Gastrocnemius medialis (tissue), 4 donors: ENCODE data around the gene THRAP3. TPM values are rescaled to one million over a fixed set of nuclear protein-coding genes. Genes with fewer than 3 reads are reported as not detected.

Experiments
- ATAC-seq, 2 donors: fragments of 150-250 bp; one replicate each; pipeline ENCODE4 v1.9.1; 2016
- DNase-seq, 2 donors: peaks; one replicate each; pipeline ENCODE4 v3.0.0-alpha.2; 2019
- H3K27ac ChIP-seq, 4 donors: fragments of 200-600 bp; sonication (generic); 1 replicate in 1 of 4; 2 replicates in 3 of 4; pipeline ENCODE4 v1.5.1; 2016 to 2018; ENCODE audit warnings: mild to moderate bottlenecking in 2 of 4, moderate library complexity in 1 of 4
- H3K27me3 ChIP-seq, 3 donors: fragments of 200-600 bp; sonication (generic) in 2 of 3; 1 replicate in 1 of 3; 2 replicates in 2 of 3; pipeline versions ENCODE4 v1.5.1 to v1.6.0; 2016 to 2019; ENCODE audit warnings: mild to moderate bottlenecking in 1 of 3, moderate library complexity in 1 of 3
- H3K36me3 ChIP-seq, 2 donors: fragments of 200-600 bp; sonication (generic) in 1 of 2; one replicate each; pipeline ENCODE4 v1.5.1; 2017 to 2018
- H3K4me1 ChIP-seq, 2 donors: fragments of 200-600 bp; sonication (generic) in 1 of 2; one replicate each; pipeline ENCODE4 v1.5.1; 2016 to 2017; ENCODE audit warnings: mild to moderate bottlenecking in 2 of 2
- H3K4me3 ChIP-seq, 4 donors: fragments of 200-600 bp; sonication (generic) in 3 of 4; 1 replicate in 1 of 4; 2 replicates in 3 of 4; pipeline ENCODE4 v1.5.1; 2016 to 2019; ENCODE audit warnings: mild to moderate bottlenecking in 2 of 4
- H3K9me3 ChIP-seq, 3 donors: fragments of 200-600 bp; sonication (generic) in 2 of 3; 1 replicate in 1 of 3; 2 replicates in 2 of 3; pipeline ENCODE4 v1.5.1; 2016 to 2019
- CTCF ChIP-seq, 5 experiments: fragments of 450-650 bp in 3 of 5; fragments of 200-600 bp in 2 of 5; sonication (generic) in 2 of 5; IDR thresholded peaks in 4 of 5; conservative IDR thresholded peaks in 1 of 5; 1 replicate in 4 of 5; 2 replicates in 1 of 5; pipeline ENCODE4 v1.5.1; 2016 to 2019; ENCODE audit warnings: antibody characterized with exemption in 5 of 5, mild to moderate bottlenecking in 3 of 5, moderate library complexity in 3 of 5
- POLR2A ChIP-seq, 2 donors: fragments of 450-650 bp; IDR thresholded peaks; one replicate each; pipeline ENCODE4 v1.6.1; 2017; ENCODE audit warnings: antibody characterized with exemption in 2 of 2, mild to moderate bottlenecking in 2 of 2, moderate library complexity in 2 of 2
- in situ Hi-C, 4 donors: fragments of 200-750 bp; cut with MboI; loops; one replicate each; pipeline versions ENCODE4 v1.15.0 to v1.8.0; 2017; ENCODE audit warnings: low sequenced_read_pairs in 4 of 4
- intact Hi-C: fragments of 100-400 bp; cut with DNase I; formaldehyde crosslinking; loops from one replicate; pipeline ENCODE4 v1.15.1; 2023; ENCODE audit warnings: low total_unique reads
- total RNA-seq, 4 donors: library from RNA; depleted of rRNA; stranded (reverse); fragments of >200 nt; gene quantifications; one replicate each; pipeline versions ENCODE4 v1.1.0 to v1.2.3, GENCODE V29; 2016

The THRAP3 gene
- total RNA-seq, 4 donors from 2014 or later, result 88.2 to 174 (median 146) TPM

- Histone ChIP-seq H3K9me3 (no peaks in the 10 kb centered on the region), H3K36me3 (peaks cover 0 to 79% of the 10 kb centered on the region in 2 donors), H3K4me3 (no peak overlapping the region), H3K27ac (peak overlapping the region; percentile 51 to 75 (median 72)), H3K4me1 (peaks cover 25 to 32% of the 10 kb centered on the region in 2 donors), H3K27me3 (no peaks in the 10 kb centered on the region)
- intact Hi-C loops, result no loop called here
- in situ Hi-C loops, result loop anchor here in 3 of 4 donors (5.0 to 10.0 kb wide), 2 partner anchors 65 to 67 kb away; no protein-coding TSS in a partner anchor
- no peak for TF ChIP-seq POLR2A (IDR thresholded peaks at IDR 0.05)
- TF ChIP-seq CTCF (IDR thresholded peaks at IDR 0.05 in 4 of 5, conservative IDR thresholded peaks at IDR 0.05 in 1 of 5), result no peak
- ATAC-seq, result peak in 1 of 2 donors; percentile 12
- DNase-seq, result no peak
These were observed 125.6 kb downstream of the THRAP3 start for GRCh38 chr1:36349839-36350238.

GRCh38 chr1:36350659-36351226 lies 126.5 kb downstream of the THRAP3 start:
- Histone ChIP-seq H3K27me3 (no peaks in the 10 kb centered on the region), H3K9me3 (no peaks in the 10 kb centered on the region), H3K4me3 (no peak overlapping the region), H3K4me1 (peaks cover 21 to 32% of the 10 kb centered on the region in 2 donors), H3K36me3 (peaks cover 0 to 84% of the 10 kb centered on the region in 2 donors), H3K27ac (peak overlapping the region; percentile 68 to 75 (median 72))
- DNase-seq (peak in 1 of 2 donors; percentile 51), ATAC-seq (peak in 1 of 2 donors; percentile 37)
- intact Hi-C loops, result no loop called here
- TF ChIP-seq POLR2A (IDR thresholded peaks at IDR 0.05), result no peak
- no peak for TF ChIP-seq CTCF (IDR thresholded peaks at IDR 0.05 in 4 of 5, conservative IDR thresholded peaks at IDR 0.05 in 1 of 5)
- in situ Hi-C loops, result loop anchor here in 1 of 4 donors (10.0 kb wide), 1 partner anchor 64 kb away; no protein-coding TSS in a partner anchor

GRCh38 chr1:36351227-36351977 lies 127.2 kb downstream of the THRAP3 start:
- Histone ChIP-seq H3K36me3 (peaks cover 0 to 84% of the 10 kb centered on the region in 2 donors), H3K4me3 (no peak overlapping the region), H3K27me3 (no peaks in the 10 kb centered on the region), H3K27ac (peak overlapping the region; percentile 68 to 75 (median 72)), H3K9me3 (no peaks in the 10 kb centered on the region), H3K4me1 (peaks cover 21 to 29% of the 10 kb centered on the region in 2 donors)
- ATAC-seq (peak; percentile 16 to 22), DNase-seq (no peak)
- TF ChIP-seq CTCF (IDR thresholded peaks at IDR 0.05 in 4 of 5, conservative IDR thresholded peaks at IDR 0.05 in 1 of 5) (no peak), POLR2A (IDR thresholded peaks at IDR 0.05) (no peak)
- in situ Hi-C loops, result loop anchor here in 1 of 4 donors (10.0 kb wide), 1 partner anchor 63 kb away; no protein-coding TSS in a partner anchor
- intact Hi-C loops, result no loop called here

GRCh38 chr1:36352125-36352909 lies 128.1 kb downstream of the THRAP3 start:
- Histone ChIP-seq H3K27me3 (no peaks in the 10 kb centered on the region), H3K36me3 (peaks cover 0 to 83% of the 10 kb centered on the region in 2 donors), H3K27ac (peak overlapping the region in 1 of 4 donors; percentile 75), H3K9me3 (no peaks in the 10 kb centered on the region), H3K4me1 (peaks cover 21 to 29% of the 10 kb centered on the region in 2 donors), H3K4me3 (no peak overlapping the region)
- intact Hi-C loops (no loop called here), in situ Hi-C loops (loop anchor here in 1 of 4 donors (10.0 kb wide), 1 partner anchor 62 kb away; no protein-coding TSS in a partner anchor)
- TF ChIP-seq POLR2A (IDR thresholded peaks at IDR 0.05) (no peak), CTCF (IDR thresholded peaks at IDR 0.05 in 4 of 5, conservative IDR thresholded peaks at IDR 0.05 in 1 of 5) (no peak)
- ATAC-seq, result no peak
- DNase-seq, result no peak
